TTC549 (cell line): ENCODE data around the gene DIP2B.

ENCODE experiments used
- FAIRE-seq: peaks from 2 replicates; lab custom pipeline; 2012; peaks lifted over from hg19 to GRCh38; lab: Jason Lieb, UNC

The DIP2B gene

GRCh38 chr12:50579757-50580267 lies 75.0 kb downstream of the DIP2B start:
- no peak for FAIRE-seq

GRCh38 chr12:50580436-50580835 lies 75.7 kb downstream of the DIP2B start:
- no peak for FAIRE-seq

- FAIRE-seq: no peak
Measured at GRCh38 chr12:50581226-50582184, 76.7 kb downstream of the DIP2B start.

GRCh38 chr12:50584135-50584534 lies 79.3 kb downstream of the DIP2B start:
- no peak for FAIRE-seq

- no peak for FAIRE-seq
Measured at GRCh38 chr12:50589650-50590435, 85.1 kb downstream of the DIP2B start.

GRCh38 chr12:50590869-50591268 lies 86.1 kb downstream of the DIP2B start:
- FAIRE-seq: no peak

GRCh38 chr12:50595667-50596066 lies 90.9 kb downstream of the DIP2B start:
- FAIRE-seq: no peak

GRCh38 chr12:50597200-50598195 lies 92.7 kb downstream of the DIP2B start:
- no peak for FAIRE-seq

- no peak for FAIRE-seq
Measured at GRCh38 chr12:50598321-50598862, 93.6 kb downstream of the DIP2B start.

GRCh38 chr12:50599366-50600095 lies 94.7 kb downstream of the DIP2B start:
- no peak for FAIRE-seq

GRCh38 chr12:50600364-50600763 lies 95.6 kb downstream of the DIP2B start:
- no peak for FAIRE-seq

GRCh38 chr12:50603817-50604639 lies 99.2 kb downstream of the DIP2B start:
- FAIRE-seq: no peak

GRCh38 chr12:50604640-50604920 lies 99.8 kb downstream of the DIP2B start:
- FAIRE-seq: no peak

GRCh38 chr12:50606675-50607375 lies 102.0 kb downstream of the DIP2B start:
- FAIRE-seq: no peak

- no peak for FAIRE-seq
Measured at GRCh38 chr12:50609292-50609874, 104.6 kb downstream of the DIP2B start.

GRCh38 chr12:50610171-50610570 lies 105.4 kb downstream of the DIP2B start:
- no peak for FAIRE-seq

- FAIRE-seq: no peak
Measured at GRCh38 chr12:50611021-50611744, 106.4 kb downstream of the DIP2B start.

GRCh38 chr12:50612882-50613281 lies 108.1 kb downstream of the DIP2B start:
- FAIRE-seq: no peak
